Limb (tissue), 2 donors: ENCODE results near the gene SLC7A6.

Experiments
- DNase-seq, 2 donors: peaks; one replicate each; pipeline ENCODE4 v3.0.0-alpha.2; 2016; ENCODE audit errors: extremely low spot score in 2 of 2

The SLC7A6 gene

DNA sequence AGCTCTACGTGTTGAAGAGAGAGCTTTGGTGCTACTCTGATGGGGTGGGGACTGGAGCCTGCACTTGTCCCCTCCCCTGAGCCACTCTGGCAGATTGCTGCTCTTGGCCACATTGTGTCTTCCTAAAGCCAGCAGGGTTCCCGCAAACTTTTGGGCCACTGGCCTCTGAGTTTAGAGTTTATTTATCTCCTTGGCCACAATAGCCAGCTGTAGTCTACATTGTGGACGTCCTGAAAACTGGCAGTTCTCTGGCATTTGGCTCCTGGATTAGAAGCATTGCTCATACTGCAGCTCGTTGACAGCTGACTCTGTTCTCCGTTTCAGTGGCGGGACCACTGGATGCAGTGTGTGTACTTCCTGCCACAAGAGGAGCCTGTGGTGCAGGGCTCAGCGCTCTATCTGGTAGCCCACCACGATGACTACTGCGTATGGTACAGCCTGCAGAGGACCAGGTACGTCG lies 81.1 kb downstream of the SLC7A6 start:
- DNase-seq = no peak

DNA sequence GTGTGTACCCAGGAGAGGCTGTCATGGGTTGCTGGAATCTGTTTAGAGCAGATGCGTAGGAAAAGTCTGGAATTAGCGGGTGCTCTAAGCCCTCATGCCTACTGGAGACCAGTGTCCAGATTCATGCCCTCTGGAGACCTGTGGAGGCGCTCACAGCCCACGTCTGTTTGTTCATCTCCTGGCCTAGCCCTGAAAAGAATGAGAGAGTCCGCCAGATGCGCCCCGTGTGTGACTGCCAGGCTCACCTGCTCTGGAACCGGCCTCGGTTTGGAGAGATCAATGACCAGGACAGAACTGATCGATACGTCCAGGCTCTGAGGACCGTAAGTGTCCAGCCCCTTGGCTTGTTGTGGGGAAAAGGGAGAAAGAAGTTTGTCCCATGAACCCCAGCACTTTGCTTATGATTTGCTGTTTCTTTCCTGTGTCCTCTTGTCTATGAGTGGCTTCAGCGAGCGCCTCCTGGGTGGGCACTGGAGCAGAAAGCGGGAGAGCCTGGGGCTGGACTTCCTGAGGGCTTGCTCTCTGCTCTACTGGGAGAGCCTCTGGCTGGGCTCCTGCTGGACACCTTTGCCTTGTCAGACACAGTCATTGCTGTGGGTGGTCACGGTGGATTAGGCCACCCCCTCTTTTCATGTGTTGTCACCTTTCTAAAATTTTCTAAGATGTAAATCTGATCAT lies 81.8 kb downstream of the SLC7A6 start:
- DNase-seq = no peak

- DNase-seq = no peak
These were observed 82.7 kb downstream of the SLC7A6 start for GRCh38 chr16:68346892-68347480.

- no peak for DNase-seq
These were observed 83.3 kb downstream of the SLC7A6 start for GRCh38 chr16:68347605-68348004.

GRCh38 chr16:68348639-68349445 lies 84.5 kb downstream of the SLC7A6 start:
- DNase-seq = no peak

DNA sequence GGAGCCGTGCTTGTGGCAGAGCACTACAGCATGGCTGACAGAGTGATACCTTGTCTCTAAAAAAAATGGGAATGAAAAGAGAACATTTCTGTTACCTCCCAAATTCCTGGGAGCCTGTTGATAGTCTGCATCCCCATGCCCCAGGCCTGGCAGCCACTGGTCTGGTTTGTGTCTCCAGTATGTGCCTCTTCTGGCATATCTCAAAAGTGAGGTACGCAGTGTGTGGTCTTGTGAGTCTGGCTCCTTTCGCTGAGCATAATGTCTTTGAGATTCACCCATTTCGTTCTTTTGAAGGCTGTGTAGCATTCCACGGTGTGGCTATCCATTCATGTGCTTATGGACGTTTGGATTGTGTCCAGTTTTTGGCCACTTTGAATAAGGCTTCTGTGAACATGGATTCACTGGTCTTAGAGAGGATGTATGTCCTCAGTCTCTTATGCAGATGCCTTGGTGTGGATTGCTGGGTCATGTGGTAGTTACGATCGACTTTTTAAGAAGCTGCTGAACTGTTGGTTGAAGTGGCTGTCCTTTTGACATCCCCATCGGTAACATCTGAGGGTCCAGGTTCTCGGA lies 85.6 kb downstream of the SLC7A6 start:
- no peak for DNase-seq

DNA sequence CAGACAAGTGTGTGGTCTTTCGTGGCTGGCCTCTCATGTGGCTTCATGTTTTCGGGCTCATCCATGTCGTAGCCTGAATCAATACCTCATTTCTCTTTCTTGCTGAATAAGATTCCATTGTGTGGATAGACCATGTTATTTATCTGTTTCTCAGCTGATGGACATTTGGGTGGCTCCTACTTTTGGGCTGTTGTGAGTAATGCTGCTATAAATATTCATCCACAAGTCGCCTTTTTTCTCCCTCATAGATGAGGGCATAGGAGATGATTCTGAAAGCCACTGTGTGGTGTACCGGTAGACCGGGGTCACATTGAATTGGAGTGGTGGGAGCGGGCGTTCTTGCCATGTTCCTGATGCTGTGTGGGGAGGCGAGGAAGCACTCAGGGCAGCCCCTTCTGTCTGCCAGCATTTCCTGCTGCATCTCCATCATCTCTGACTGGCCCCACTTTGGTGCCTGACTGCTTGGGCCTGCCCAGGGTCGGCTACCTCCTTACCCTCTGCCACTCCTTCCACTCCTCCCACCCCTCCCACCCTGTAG lies 86.6 kb downstream of the SLC7A6 start:
- no peak for DNase-seq
